RPMI7951 (cell line): Measurements from ENCODE around the gene VENTX. TPM values are rescaled to one million over a fixed set of nuclear protein-coding genes. Genes with fewer than 3 reads are reported as not detected.
"Not testable (repeated sequence)": the region's sequence is repeated elsewhere in the genome, so short reads cannot be mapped to it uniquely, and the experiment has no call there.

Experiments
- DNase-seq: peaks from one replicate; pipeline ENCODE4 v3.0.0-alpha.2; 2012; ENCODE audit warnings: low read depth
- total RNA-seq: library from RNA; depleted of rRNA; stranded (reverse); fragments of >200 nt; shearing (Covaris generic); gene quantifications from 2 replicates; pipeline ENCODE4 v1.2.3, GENCODE V29; 2014

Gene VENTX
- total RNA-seq, 1 experiment from 2014 or later, result not detected

DNA sequence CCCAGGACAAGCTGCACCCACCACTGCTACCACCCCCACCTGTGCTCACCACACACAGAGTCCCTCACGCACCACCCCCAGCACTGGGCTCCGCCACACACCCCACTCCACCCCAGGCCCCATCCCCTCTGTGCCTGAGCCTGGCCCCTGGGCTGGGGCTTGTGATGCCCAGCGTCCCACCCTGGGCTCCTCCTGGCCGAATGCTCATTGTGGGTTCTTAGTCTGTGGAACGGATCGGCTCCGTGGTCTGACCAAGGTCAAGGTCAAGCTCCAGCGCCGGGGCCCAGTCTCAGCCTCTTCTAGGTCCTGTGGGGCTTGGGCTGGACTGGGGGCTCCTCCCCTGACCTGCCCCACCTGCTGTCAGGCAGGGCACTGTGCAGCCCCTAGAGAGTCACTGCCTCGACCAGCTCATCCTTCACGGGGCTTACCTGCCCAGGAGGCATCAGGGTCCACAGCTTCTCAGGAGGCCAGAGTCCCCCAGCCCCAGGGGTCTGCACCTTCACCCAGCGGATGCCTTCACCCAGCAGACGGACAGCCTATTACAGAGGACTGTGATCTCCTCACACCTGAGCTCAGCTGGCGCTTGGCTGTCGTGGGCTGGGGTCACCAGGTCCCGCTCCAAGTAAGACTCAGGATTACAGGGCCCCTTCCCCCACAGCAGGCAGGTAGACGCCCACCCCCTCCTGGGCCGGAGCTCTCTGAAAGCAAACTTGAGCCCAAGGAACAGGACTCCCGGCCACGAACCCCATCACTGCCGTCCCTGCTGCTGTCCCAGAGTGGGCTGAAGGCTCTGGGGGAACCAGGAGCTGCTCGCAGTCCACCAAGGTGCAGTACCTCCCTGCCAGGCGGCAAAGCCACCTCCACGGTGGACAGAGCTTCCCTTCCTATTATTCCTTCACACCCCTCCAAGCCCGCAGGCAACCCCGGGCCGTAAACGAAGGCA lies 22.9 kb upstream of the VENTX start:
- no peak for DNase-seq

- no peak for DNase-seq
These were observed 22.1 kb upstream of the VENTX start for GRCh38 chr10:133215586-133215985.

GRCh38 chr10:133216776-133217175 lies 20.9 kb upstream of the VENTX start:
- DNase-seq, result no peak

DNA sequence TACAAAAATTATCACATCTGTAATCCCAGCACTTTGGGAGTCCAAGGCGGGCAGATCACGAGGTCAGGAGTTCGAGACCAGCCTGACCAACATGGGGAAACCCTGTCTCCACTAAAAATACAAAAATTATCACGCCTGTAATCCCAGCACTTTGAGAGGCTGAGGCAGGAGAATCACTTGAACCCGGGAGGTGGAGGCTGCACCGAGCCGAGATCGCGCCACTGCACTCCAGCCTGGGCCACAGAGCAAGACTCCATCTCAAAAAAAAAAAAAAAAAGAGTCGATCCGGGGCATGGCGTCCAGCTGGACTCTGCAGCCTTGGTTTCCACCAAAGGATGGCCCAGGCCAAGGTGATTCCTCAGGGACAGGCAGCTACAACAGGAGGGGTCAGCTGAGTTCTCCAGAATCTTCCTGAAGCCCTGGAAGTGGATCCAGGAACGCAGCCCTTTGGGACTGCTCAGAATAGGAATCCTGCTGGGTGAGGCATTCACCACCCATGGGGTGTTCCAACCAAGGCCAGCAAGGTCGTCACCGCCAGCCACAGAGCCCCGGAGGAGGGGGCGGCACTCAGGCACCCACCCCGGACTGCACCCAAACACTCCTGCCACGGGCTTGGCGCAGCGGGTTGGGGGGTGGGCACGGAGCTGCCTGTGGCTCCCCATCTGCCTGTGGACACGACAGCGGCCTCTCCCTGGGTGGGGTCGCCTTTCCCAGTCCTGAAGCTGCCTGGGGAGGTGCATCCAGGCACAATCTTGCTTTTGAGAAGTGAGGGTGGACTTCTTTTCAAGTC lies 19.7 kb upstream of the VENTX start:
- DNase-seq, result no peak

DNA sequence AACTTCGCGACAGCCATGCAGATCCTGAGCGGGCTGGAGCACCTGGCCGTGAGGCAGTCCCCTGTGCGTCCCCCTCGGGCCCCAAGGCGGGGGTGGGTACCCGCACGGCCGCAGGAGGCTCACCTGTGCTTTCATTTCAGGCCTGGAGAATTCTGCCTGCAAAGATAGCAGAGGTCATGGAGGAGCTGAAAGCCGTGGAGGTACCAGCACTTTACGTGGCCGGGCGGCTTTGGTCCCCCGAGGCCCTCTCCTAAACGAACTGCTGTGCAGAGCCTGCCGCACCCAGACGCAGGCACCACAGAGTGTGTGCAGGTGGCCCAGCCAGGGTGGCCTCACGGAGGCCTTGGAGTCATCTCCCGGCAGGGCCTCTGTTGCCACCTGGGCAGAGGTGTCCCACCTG lies 18.8 kb upstream of the VENTX start:
- DNase-seq, result no peak

DNA sequence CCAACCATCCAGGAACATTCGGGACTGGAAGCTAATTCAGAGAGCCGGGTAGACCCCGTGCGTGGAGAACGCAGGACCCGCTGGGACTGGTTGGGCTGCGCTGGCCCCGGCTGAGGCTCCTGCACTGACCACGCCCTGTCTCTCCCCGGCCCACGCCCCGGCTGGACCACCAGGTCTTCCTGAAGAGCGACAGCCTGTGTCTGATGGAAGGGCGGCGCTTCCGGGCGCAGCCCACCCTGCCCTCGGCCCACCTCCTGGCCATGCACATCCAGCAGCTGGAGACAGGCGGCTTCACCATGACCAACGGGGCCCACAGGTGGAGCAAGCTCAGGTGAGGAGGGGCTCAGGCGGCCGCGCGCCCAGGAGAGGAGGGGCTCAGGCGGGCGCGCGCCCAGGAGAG lies 17.9 kb upstream of the VENTX start:
- DNase-seq, result no peak

GRCh38 chr10:133221331-133221730 lies 16.3 kb upstream of the VENTX start:
- DNase-seq, result no peak

- DNase-seq, result not testable (repeated sequence)
These were observed 15.9 kb upstream of the VENTX start for GRCh38 chr10:133221756-133222155.

GRCh38 chr10:133224076-133224475 lies 13.6 kb upstream of the VENTX start:
- DNase-seq, result no peak

- no peak for DNase-seq
These were observed 12.8 kb upstream of the VENTX start for GRCh38 chr10:133224756-133225372.

- peak; percentile 29 for DNase-seq
These were observed 11.9 kb upstream of the VENTX start for GRCh38 chr10:133225707-133226191.

DNA sequence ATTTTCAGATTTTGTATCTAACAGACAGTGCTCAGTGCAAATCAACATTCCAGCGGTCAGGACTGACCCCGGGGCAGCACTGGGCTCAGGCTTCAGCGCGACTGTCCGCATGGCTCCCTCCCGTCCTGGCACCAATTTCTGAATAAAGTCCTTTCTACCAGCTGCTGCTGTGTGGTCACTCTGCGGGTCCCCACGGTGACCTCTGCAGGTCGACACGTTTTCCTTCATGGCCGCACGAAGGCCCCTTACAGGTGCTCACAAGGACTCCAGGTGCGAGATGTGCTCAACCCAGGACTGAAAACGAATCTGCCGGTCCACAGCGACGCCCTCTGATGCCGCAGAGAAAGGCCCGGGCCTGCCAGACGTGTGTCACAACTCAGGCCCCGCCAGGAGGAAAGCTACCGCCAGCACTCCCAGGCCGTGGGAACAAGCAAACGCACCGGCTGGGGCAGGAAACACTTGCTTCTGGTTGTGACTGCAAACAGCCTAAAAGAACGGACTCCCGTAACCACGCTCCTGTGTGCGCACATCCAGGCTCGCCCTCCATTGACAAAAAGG lies 11.3 kb upstream of the VENTX start:
- peak; percentile 13 for DNase-seq

- DNase-seq, result no peak
These were observed 10.4 kb upstream of the VENTX start for GRCh38 chr10:133227256-133227655.

- no peak for DNase-seq
These were observed 8.2 kb upstream of the VENTX start for GRCh38 chr10:133229265-133230043.

DNA sequence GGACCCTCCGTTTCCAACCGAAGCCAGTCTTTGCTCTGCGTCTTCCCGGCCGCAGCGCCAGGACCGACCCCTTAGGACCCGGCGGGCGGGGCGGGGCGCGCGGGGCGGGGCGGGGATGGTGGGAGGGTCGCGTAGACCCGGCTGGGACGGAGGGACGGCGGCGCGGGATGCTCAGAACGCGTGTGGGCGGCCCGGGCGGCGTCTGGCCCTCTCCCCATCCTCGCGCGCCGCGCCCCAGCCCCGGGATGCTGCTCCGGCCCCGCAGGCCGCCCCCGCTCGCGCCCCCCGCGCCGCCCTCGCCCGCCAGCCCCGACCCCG lies 7.7 kb upstream of the VENTX start, which contains the start of gene UTF1:
TSS of gene UTF1 (plus strand) at position 174 of the 318 bp plus-strand sequence. CDS start at position 246, 72 bp downstream.
- no peak for DNase-seq

- DNase-seq, result no peak
These were observed 7.1 kb upstream of the VENTX start for GRCh38 chr10:133230387-133231195.

DNA sequence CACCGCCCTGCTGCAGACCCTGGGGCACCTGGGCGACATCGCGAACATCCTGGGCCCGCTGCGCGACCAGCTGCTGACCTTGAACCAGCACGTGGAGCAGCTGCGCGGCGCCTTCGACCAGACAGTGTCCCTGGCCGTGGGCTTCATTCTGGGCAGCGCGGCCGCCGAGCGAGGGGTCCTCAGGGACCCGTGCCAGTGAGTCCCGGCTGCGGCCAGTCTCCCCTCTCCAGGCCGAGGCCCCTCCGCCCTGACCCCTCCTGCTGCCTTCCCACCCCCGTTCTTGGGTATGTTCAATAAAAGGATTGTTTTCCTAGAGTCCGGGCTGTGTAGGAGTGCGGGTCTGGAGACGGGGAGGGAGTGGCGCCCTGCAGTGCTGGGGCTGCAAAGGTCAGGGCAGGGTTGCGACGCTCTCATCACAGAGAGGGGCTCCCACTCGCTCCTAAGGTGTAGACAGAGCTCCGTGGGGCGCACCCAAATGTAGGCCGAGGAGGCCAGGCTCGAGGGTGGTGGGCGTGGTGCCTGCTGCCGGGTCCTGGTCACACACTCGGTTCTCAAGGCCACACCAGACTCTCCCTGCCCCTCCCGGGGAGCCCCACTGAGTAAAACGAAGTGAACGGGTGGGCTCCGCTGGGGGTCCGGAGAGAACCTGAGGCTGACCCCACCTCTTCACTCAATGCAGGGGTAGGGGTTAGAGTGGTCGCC lies 6.3 kb upstream of the VENTX start:
- DNase-seq, result no peak

- DNase-seq, result no peak
These were observed 5.6 kb upstream of the VENTX start for GRCh38 chr10:133231946-133232574.

DNA sequence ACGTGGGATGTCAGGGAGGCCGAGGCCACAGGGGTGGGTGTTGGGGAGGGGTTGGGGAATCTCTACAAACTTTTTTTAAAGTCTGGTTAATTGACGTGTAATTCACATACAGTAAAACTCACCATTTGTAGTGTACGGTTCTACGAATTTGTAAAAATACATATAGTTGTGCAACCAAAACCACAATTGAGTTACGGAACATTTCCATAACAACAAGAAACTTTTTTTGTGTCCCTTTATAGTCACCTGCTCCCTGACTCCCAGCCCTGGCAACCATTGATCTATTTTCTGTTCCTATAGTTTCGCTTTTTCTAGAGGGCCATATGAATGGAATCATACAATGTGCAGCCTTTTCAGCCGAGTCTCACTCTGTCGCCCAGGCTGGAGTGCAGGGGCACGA lies 2.9 kb upstream of the VENTX start:
- DNase-seq, result not testable (repeated sequence)
